Panc1 (cell line): ENCODE data around the gene PLEKHH2.

ENCODE experiments used
- SIN3A ChIP-seq: IDR thresholded peaks from 2 replicates; pipeline ENCODE4 v1.6.1; 2012; ENCODE audit warnings: low read depth, mild to moderate bottlenecking, low read length, moderate library complexity, borderline replicate concordance; ENCODE audit not compliant: insufficient read depth
- TF ChIP-seq, protein P1 (sequence below): fragments of 450-650 bp; IDR thresholded peaks from 2 replicates; pipeline ENCODE4 v1.5.1; 2017; ENCODE audit warnings: mild to moderate bottlenecking

DNA sequence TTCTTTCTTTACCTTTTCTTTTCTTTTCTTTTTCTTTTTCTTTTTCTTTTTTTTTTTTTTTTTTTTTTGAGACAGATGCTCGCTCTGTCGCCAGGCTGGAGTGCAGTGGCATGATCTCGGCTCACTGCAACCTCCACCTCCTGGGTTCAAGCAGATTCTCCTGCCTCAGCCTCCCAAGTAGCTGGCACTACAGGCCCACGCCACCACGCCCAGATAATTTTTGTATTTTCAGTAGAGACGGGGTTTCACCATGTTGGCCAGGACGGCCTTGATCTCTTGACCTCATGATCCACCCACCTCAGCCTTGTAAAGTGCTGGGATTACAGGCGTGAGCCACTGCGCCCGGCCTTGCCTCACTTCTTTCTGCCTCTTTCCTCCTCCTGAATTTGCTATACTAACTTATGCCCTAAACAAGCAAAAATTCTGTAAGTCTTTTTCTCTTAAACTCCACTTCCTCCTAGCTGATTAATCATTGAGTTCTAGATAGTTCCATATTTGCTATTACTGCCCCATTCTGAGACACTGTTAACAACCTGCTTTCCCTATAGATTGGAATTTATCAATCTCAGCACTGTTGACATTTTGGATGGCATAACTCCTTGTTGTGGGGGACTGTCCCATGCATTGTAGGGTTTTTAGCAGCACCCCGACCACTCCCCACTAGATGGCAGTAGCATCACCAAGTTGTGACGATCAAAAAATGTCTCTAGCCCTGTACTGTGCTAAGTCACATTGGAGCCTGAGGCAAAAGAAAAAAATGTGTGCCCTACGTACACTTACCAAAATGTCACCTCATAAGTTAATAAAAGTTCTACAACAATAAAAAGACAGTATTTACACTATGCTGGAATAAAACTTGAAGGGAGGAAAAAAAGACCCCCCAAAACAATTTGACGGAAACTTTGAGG is 24.8 kb upstream of the PLEKHH2 start:
- TF ChIP-seq, protein P1, sequence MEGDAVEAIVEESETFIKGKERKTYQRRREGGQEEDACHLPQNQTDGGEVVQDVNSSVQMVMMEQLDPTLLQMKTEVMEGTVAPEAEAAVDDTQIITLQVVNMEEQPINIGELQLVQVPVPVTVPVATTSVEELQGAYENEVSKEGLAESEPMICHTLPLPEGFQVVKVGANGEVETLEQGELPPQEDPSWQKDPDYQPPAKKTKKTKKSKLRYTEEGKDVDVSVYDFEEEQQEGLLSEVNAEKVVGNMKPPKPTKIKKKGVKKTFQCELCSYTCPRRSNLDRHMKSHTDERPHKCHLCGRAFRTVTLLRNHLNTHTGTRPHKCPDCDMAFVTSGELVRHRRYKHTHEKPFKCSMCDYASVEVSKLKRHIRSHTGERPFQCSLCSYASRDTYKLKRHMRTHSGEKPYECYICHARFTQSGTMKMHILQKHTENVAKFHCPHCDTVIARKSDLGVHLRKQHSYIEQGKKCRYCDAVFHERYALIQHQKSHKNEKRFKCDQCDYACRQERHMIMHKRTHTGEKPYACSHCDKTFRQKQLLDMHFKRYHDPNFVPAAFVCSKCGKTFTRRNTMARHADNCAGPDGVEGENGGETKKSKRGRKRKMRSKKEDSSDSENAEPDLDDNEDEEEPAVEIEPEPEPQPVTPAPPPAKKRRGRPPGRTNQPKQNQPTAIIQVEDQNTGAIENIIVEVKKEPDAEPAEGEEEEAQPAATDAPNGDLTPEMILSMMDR = peak; percentile 90
- TF ChIP-seq SIN3A = no peak
